ENCODE measurements around the gene IP6K2. TPM values are rescaled to one million over a fixed set of nuclear protein-coding genes. Genes with fewer than 3 reads are reported as not detected.
"Not testable (repeated sequence)": the region's sequence is repeated elsewhere in the genome, so short reads cannot be mapped to it uniquely, and the experiment has no call there.

The IP6K2 gene
- total RNA-seq, 4 donors from 2014 or later: 64.3 to 145 (median 93.0) TPM

GRCh38 chr3:48738926-48739616, 22.1 kb upstream of the IP6K2 start:
- H3K9me3 ChIP-seq: no peaks in the 10 kb centered on the region
- no peak for DNase-seq
- H3K4me1 ChIP-seq: peaks cover 0 to 20% of the 10 kb centered on the region in 2 donors
- intact Hi-C loops (cut with DNase I): no loop called here
- H3K4me3 ChIP-seq (replicated peaks in 1 of 3): no peak overlapping the region
- TF ChIP-seq POLR2A (IDR thresholded peaks at IDR 0.05) (no peak), CTCF (IDR thresholded peaks at IDR 0.05) (no peak)
- H3K27me3 ChIP-seq: no peaks in the 10 kb centered on the region
- WGBS, 2 donors: 72 to 77% methylated on average over 9 of the region's 9 CpGs
- H3K36me3 ChIP-seq: no peaks in the 10 kb centered on the region
- H3K27ac ChIP-seq: peak overlapping the region in 2 of 3 donors; percentile 40 to 66

DNA sequence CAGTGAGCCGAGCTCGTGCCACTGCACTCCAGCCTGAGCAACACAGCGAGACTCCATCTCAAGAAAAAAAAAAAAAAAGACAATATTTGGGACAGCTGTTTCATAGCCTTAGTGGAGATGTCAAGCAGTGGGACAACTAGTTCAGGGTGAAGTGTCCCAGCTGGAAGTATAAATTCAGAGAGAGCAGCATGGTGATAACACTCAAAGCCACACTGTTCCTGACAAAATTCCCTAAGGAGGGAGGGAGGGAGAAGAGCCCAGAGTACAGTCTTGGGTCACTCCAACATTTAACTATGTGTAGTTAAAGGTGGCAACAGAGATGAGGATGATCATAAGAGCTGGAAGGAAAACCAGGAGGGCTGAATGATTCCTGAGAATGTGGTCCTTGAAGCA, 21.1 kb upstream of the IP6K2 start:
- H3K4me1 ChIP-seq: peaks cover 0 to 20% of the 10 kb centered on the region in 2 donors
- H3K36me3 ChIP-seq: no peaks in the 10 kb centered on the region
- no peaks in the 10 kb centered on the region for H3K27me3 ChIP-seq
- peak overlapping the region in 1 of 3 donors; percentile 66 for H3K27ac ChIP-seq
- intact Hi-C loops (cut with DNase I): no loop called here
- no peak for TF ChIP-seq CTCF (IDR thresholded peaks at IDR 0.05)
- no peak for TF ChIP-seq POLR2A (IDR thresholded peaks at IDR 0.05)
- no peak overlapping the region for H3K4me3 ChIP-seq (replicated peaks in 1 of 3)
- WGBS, 2 donors: 90 to 95% methylated on average over 3 of the region's 3 CpGs
- H3K9me3 ChIP-seq: no peaks in the 10 kb centered on the region
- no peak for DNase-seq

GRCh38 chr3:48735075-48735767, 18.2 kb upstream of the IP6K2 start:
- H3K4me3 ChIP-seq (replicated peaks in 1 of 3); DNase-seq; H3K9me3 ChIP-seq; intact Hi-C loops (cut with DNase I); H3K36me3 ChIP-seq; H3K27me3 ChIP-seq; H3K27ac ChIP-seq: not testable (repeated sequence)
- peaks cover 0 to 13% of the 10 kb centered on the region in 2 donors for H3K4me1 ChIP-seq
- 46 to 48% methylated on average over 8 of the region's 8 CpGs for WGBS, 2 donors

- H3K4me1 ChIP-seq; H3K27me3 ChIP-seq; H3K27ac ChIP-seq; H3K9me3 ChIP-seq; DNase-seq; H3K4me3 ChIP-seq (replicated peaks in 1 of 3); H3K36me3 ChIP-seq; intact Hi-C loops (cut with DNase I): not testable (repeated sequence)
- 83 to 86% methylated on average over 1 to 2 of the region's 25 CpGs for WGBS, 2 donors
Measured at GRCh38 chr3:48734541-48734940, 17.5 kb upstream of the IP6K2 start.

- intact Hi-C loops (cut with DNase I); H3K4me3 ChIP-seq (replicated peaks in 1 of 3); H3K36me3 ChIP-seq: not testable (repeated sequence)
Measured at GRCh38 chr3:48733752-48734518, 16.9 kb upstream of the IP6K2 start.

GRCh38 chr3:48727511-48727910, 10.5 kb upstream of the IP6K2 start:
- H3K4me1 ChIP-seq: no peaks in the 10 kb centered on the region
- no peaks in the 10 kb centered on the region for H3K9me3 ChIP-seq
- TF ChIP-seq CTCF (IDR thresholded peaks at IDR 0.05) (no peak), POLR2A (IDR thresholded peaks at IDR 0.05) (no peak)
- no peak overlapping the region for H3K4me3 ChIP-seq (replicated peaks in 1 of 3)
- WGBS, 2 donors: 89 to 97% methylated on average over 8 of the region's 8 CpGs
- no peaks in the 10 kb centered on the region for H3K27me3 ChIP-seq
- intact Hi-C loops (cut with DNase I): no loop called here
- no peaks in the 10 kb centered on the region for H3K36me3 ChIP-seq
- no peak for DNase-seq
- H3K27ac ChIP-seq: no peak overlapping the region

More at GRCh38 chr3:48733752-48734518, 16.9 kb upstream of the IP6K2 start:
- not testable (repeated sequence) for H3K9me3 ChIP-seq, H3K4me1 ChIP-seq, DNase-seq, H3K27ac ChIP-seq, H3K27me3 ChIP-seq
- WGBS, 2 donors: 96% methylated on average over 21 of the region's 53 CpGs; no CpG with 5 or more reads in 1 of the 2 donors

DNA sequence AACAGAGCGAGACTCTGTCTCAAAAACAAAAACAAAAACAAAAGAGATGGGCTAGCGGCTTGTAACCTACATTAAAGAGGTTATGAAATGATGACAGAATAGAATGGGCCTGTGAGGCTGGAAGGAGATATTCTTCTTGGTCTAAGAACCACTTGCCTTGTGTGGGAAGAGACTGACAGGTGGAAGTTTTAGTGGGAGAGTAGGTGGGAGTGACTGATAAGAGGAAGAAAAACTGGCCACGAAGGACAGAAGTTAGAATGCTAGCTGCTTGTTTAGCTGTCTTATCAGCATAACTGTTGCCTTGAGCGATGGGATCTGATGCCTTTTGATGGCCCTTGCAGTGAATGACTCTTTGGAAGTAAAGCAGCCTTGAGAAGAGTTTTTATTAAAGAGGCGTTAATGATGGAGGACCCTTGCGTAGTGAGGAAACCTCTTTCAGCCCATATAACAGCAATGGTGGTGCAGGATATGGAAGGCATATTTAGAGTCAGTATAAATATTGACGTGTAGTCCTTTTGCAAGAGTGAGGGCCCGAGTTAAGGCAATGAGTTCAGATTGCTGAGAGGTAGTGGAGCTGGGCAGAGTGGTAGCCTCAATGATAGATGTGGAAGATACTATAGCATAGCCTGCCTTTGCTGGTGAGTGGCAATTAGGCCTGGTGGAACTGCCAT, 8.3 kb upstream of the IP6K2 start:
- H3K36me3 ChIP-seq; H3K27me3 ChIP-seq; H3K27ac ChIP-seq; H3K9me3 ChIP-seq; H3K4me1 ChIP-seq; H3K4me3 ChIP-seq (replicated peaks in 1 of 3); DNase-seq; intact Hi-C loops (cut with DNase I): not testable (repeated sequence)
- WGBS, 2 donors: 91 to 92% methylated on average over 8 of the region's 8 CpGs

All from thyroid gland (tissue), 4 donors.